PC-3 (cell line): ENCODE results near the gene ZNF615.

Experiments used
- CTCF ChIP-seq: fragments of 300-600 bp; sonication (generic); conservative IDR thresholded peaks from 2 replicates; pipeline ENCODE4 v1.5.1; 2017; ENCODE audit warnings: antibody characterized with exemption, low read depth, mild to moderate bottlenecking, low read length
- EZH2phosphoT487 ChIP-seq: fragments of 300-600 bp; sonication (generic); IDR thresholded peaks from 2 replicates; pipeline ENCODE4 v1.6.1; 2018; ENCODE audit warnings: mild to moderate bottlenecking, antibody characterized with exemption, low read length, borderline replicate concordance

DNA sequence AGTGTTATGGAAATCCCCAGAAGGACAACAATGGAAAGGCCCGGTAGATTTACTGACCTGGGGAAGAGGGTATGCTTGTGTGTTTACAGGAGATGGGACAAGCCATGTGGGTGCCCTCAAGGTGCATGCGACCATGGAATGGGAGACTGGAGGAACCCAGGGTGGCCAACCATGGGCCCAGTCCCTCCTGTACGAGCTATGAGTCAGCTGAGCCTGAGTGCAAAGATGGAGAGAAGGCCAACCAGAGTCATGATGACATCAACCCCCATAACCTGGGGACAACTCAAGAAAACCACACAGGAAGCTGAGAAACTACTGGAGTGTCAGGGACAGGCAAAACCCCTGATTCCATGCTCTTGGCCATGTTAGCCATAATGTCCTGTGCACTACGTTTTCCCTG is 29.1 kb downstream of the ZNF615 start:
- TF ChIP-seq CTCF (no peak), EZH2phosphoT487 (no peak)
